SK-N-SH treated with all-trans-retinoic acid at 6 μM for 48 hours (cell line): ENCODE data around the gene IGFN1.

ENCODE experiments used
- ATAC-seq: fragments of 200-7000 bp; cut with Tn5 transposase; 3 replicates; pipeline ENCODE4 v1.9.1; 2020; ENCODE audit warnings: mild to moderate bottlenecking, moderate library complexity
- ARNTL ChIP-seq: fragments of 450-650 bp; formaldehyde crosslinking; IDR thresholded peaks from 2 replicates; pipeline ENCODE4 v1.5.0; 2020; ENCODE audit warnings: low read depth, mild to moderate bottlenecking, moderate library complexity, borderline replicate concordance
- BACH2 ChIP-seq: fragments of 250-450 bp; sonication (Bioruptor Pico); IDR thresholded peaks from 2 replicates; pipeline ENCODE4 v1.9.0; 2021; ENCODE audit warnings: mild to moderate bottlenecking, borderline replicate concordance
- CSDC2 ChIP-seq: fragments of 250-450 bp; sonication (Bioruptor Pico); IDR thresholded peaks from 2 replicates; pipeline ENCODE4 v1.5.0; 2020; ENCODE audit warnings: mild to moderate bottlenecking, moderate library complexity
- CSRNP3 ChIP-seq: fragments of 250-450 bp; sonication (Bioruptor Pico); IDR thresholded peaks from 2 replicates; pipeline ENCODE4 v1.5.1; 2021; ENCODE audit warnings: mild to moderate bottlenecking, moderate library complexity
- ESRRG ChIP-seq: fragments of 250-450 bp; sonication (Bioruptor Pico); IDR thresholded peaks from 2 replicates; pipeline ENCODE4 v1.6.1; 2021; ENCODE audit warnings: mild to moderate bottlenecking
- GLIS3 ChIP-seq: fragments of 250-450 bp; sonication (Bioruptor Pico); IDR thresholded peaks from 2 replicates; pipeline ENCODE4 v1.5.0; 2020; ENCODE audit warnings: mild to moderate bottlenecking, moderate library complexity
- ISL1 ChIP-seq: fragments of 250-450 bp; sonication (Bioruptor Pico); IDR thresholded peaks from 2 replicates; pipeline ENCODE4 v2.1.2; 2022; ENCODE audit warnings: mild to moderate bottlenecking, moderate library complexity
- OSR1 ChIP-seq: fragments of 250-450 bp; sonication (Bioruptor Pico); IDR thresholded peaks from 2 replicates; pipeline ENCODE4 v1.8.0; 2022; ENCODE audit warnings: moderate library complexity, mild to moderate bottlenecking, inconsistent platforms
- PATZ1 ChIP-seq: fragments of 250-450 bp; sonication (Bioruptor Pico); IDR thresholded peaks from 2 replicates; pipeline ENCODE4 v1.8.0; 2020; ENCODE audit warnings: mild to moderate bottlenecking, moderate library complexity, borderline replicate concordance
- POU6F1 ChIP-seq: fragments of 250-450 bp; sonication (Bioruptor Pico); IDR thresholded peaks from 2 replicates; pipeline ENCODE4 v1.8.0; 2021; ENCODE audit warnings: low read depth, mild to moderate bottlenecking, moderate library complexity, borderline replicate concordance
- PPARA ChIP-seq: fragments of 250-450 bp; sonication (Bioruptor Pico); IDR thresholded peaks from 2 replicates; pipeline ENCODE4 v1.5.0; 2020; ENCODE audit warnings: mild to moderate bottlenecking, borderline replicate concordance
- RARB ChIP-seq: fragments of 250-450 bp; sonication (Bioruptor Pico); IDR thresholded peaks from 2 replicates; pipeline ENCODE4 v1.8.0; 2021; ENCODE audit warnings: mild to moderate bottlenecking, moderate library complexity
- SNAI2 ChIP-seq: fragments of 250-450 bp; sonication (Bioruptor Pico); IDR thresholded peaks from 2 replicates; pipeline ENCODE4 v1.5.0; 2020; ENCODE audit warnings: mild to moderate bottlenecking, moderate library complexity
- TCF4 ChIP-seq: fragments of 250-450 bp; sonication (Bioruptor Pico); IDR thresholded peaks from 2 replicates; pipeline ENCODE4 v1.8.0; 2021; ENCODE audit warnings: mild to moderate bottlenecking, moderate library complexity, borderline replicate concordance
- TOX ChIP-seq: fragments of 250-450 bp; sonication (Bioruptor Pico); IDR thresholded peaks from 2 replicates; pipeline ENCODE4 v1.8.0; 2021; ENCODE audit warnings: mild to moderate bottlenecking, moderate library complexity, borderline replicate concordance
- TSHZ2 ChIP-seq: fragments of 250-450 bp; sonication (Bioruptor Pico); IDR thresholded peaks from 2 replicates; pipeline ENCODE4 v1.5.0; 2020; ENCODE audit warnings: mild to moderate bottlenecking, moderate library complexity
- ZC3H10 ChIP-seq: fragments of 250-450 bp; sonication (Bioruptor Pico); IDR thresholded peaks from 2 replicates; pipeline ENCODE4 v1.5.1; 2021; ENCODE audit warnings: mild to moderate bottlenecking, moderate library complexity
- ZFP3 ChIP-seq: fragments of 250-450 bp; sonication (Bioruptor Pico); IDR thresholded peaks from 2 replicates; pipeline ENCODE4 v1.5.0; 2020; ENCODE audit warnings: mild to moderate bottlenecking, moderate library complexity
- ZNF565 ChIP-seq: fragments of 450-650 bp; formaldehyde crosslinking; conservative IDR thresholded peaks from 2 replicates; pipeline ENCODE4 v1.5.0; 2020; ENCODE audit warnings: low read depth, mild to moderate bottlenecking, moderate library complexity
- ZNF70 ChIP-seq: fragments of 450-650 bp; formaldehyde crosslinking; IDR thresholded peaks from 2 replicates; pipeline ENCODE4 v1.5.0; 2020; ENCODE audit warnings: mild to moderate bottlenecking, moderate library complexity
- ZNF8 ChIP-seq: fragments of 450-650 bp; formaldehyde crosslinking; IDR thresholded peaks from 2 replicates; pipeline ENCODE4 v1.5.0; 2020; ENCODE audit warnings: mild to moderate bottlenecking, moderate library complexity

Gene IGFN1

GRCh38 chr1:201181323-201181722, 9.3 kb upstream of the IGFN1 start:
- no peak for TF ChIP-seq BACH2 (CRISPR knock-in tag)
- TF ChIP-seq SNAI2 (CRISPR knock-in tag), result no peak
- TF ChIP-seq TSHZ2 (CRISPR knock-in tag), result no peak
- no peak for TF ChIP-seq GLIS3 (CRISPR knock-in tag)
- ATAC-seq, result no peak

- TF ChIP-seq TCF4 (CRISPR knock-in tag) (no peak), CSDC2 (CRISPR knock-in tag) (no peak), PPARA (CRISPR knock-in tag) (no peak), ARNTL (CRISPR knock-in tag) (no peak), RARB (CRISPR knock-in tag) (no peak), BACH2 (CRISPR knock-in tag) (no peak), ZC3H10 (CRISPR knock-in tag) (no peak), CSRNP3 (CRISPR knock-in tag) (no peak), ESRRG (CRISPR knock-in tag) (no peak), OSR1 (CRISPR knock-in tag) (no peak), ZNF8 (no peak), ZNF70 (CRISPR knock-in tag) (no peak), GLIS3 (CRISPR knock-in tag) (no peak), TOX (CRISPR knock-in tag) (no peak), POU6F1 (CRISPR knock-in tag) (no peak)
- ATAC-seq, result no peak
Measured at GRCh38 chr1:201181726-201182125, 8.9 kb upstream of the IGFN1 start.

- ATAC-seq, result no peak
Measured at GRCh38 chr1:201183209-201183608, 7.4 kb upstream of the IGFN1 start.

More at GRCh38 chr1:201183209-201183608, 7.4 kb upstream of the IGFN1 start:
- no peak for TF ChIP-seq SNAI2 (CRISPR knock-in tag)
- TF ChIP-seq PATZ1, result no peak
- TF ChIP-seq ISL1 (CRISPR knock-in tag), result no peak
- no peak for TF ChIP-seq ZNF565 (CRISPR knock-in tag)
- no peak for TF ChIP-seq OSR1 (CRISPR knock-in tag)
- TF ChIP-seq CSRNP3 (CRISPR knock-in tag), result no peak
- no peak for TF ChIP-seq ZNF70 (CRISPR knock-in tag)
- TF ChIP-seq BACH2 (CRISPR knock-in tag), result no peak
- TF ChIP-seq ZFP3 (CRISPR knock-in tag), result no peak
- no peak for TF ChIP-seq ESRRG (CRISPR knock-in tag)
